Suprapubic skin (tissue), 4 donors: ENCODE data around the gene AFG1L. TPM values are rescaled to one million over a fixed set of nuclear protein-coding genes. Genes with fewer than 3 reads are reported as not detected.

Experiments
- DNase-seq, 2 donors: peaks; one replicate each; pipeline ENCODE4 v3.0.0-alpha.2; 2019; ENCODE audit warnings: low spot score in 2 of 2
- H3K27ac ChIP-seq: fragments of 200-600 bp; sonication (generic); one replicate; pipeline ENCODE4 v1.5.1; 2019
- H3K27me3 ChIP-seq: fragments of 200-600 bp; sonication (generic); one replicate; pipeline ENCODE4 v1.5.1; 2019
- H3K36me3 ChIP-seq: fragments of 200-600 bp; sonication (generic); one replicate; pipeline ENCODE4 v1.5.1; 2019
- H3K4me1 ChIP-seq: fragments of 200-600 bp; sonication (generic); one replicate; pipeline ENCODE4 v1.5.1; 2019
- H3K4me3 ChIP-seq: fragments of 200-600 bp; sonication (generic); one replicate; pipeline ENCODE4 v1.5.1; 2019; ENCODE audit warnings: mild to moderate bottlenecking
- H3K9me3 ChIP-seq: fragments of 200-600 bp; sonication (generic); one replicate; pipeline ENCODE4 v1.5.1; 2019
- EP300 ChIP-seq: sonication (generic); formaldehyde crosslinking; IDR thresholded peaks from one replicate; pipeline ENCODE4 v1.6.1; 2017; ENCODE audit warnings: antibody characterized with exemption
- POLR2A ChIP-seq, 2 donors: fragments of 450-650 bp; IDR thresholded peaks; one replicate each; pipeline ENCODE4 v1.6.1; 2017; ENCODE audit warnings: antibody characterized with exemption in 2 of 2, mild to moderate bottlenecking in 2 of 2, moderate library complexity in 2 of 2
- POLR2AphosphoS5 ChIP-seq, 3 donors: sonication (generic); formaldehyde crosslinking; IDR thresholded peaks; one replicate each; pipeline ENCODE4 v1.6.1; 2017; ENCODE audit warnings: antibody characterized with exemption in 3 of 3
- WGBS: methylation state at CpG from one replicate; pipeline ENCODE4 v1.1.5; 2018; 5-methylcytosine and 5-hydroxymethylcytosine counted together
- total RNA-seq, 4 donors: library from RNA; depleted of rRNA; stranded (reverse); fragments of >200 nt; gene quantifications; one replicate each; pipeline ENCODE4 v1.1.0, GENCODE V29; 2016
- TF ChIP-seq, protein P1 (sequence below), 2 donors: fragments of 200-600 bp in 1 of 2; fragments of 450-650 bp in 1 of 2; sonication (generic) in 1 of 2; IDR thresholded peaks; one replicate each; pipeline ENCODE4 v1.5.1; 2016 to 2019; ENCODE audit warnings: antibody characterized with exemption in 2 of 2, mild to moderate bottlenecking in 1 of 2, moderate library complexity in 1 of 2

The AFG1L gene
- total RNA-seq, 4 donors from 2014 or later, result 1.3 to 7.4 (median 3.0) TPM

DNA sequence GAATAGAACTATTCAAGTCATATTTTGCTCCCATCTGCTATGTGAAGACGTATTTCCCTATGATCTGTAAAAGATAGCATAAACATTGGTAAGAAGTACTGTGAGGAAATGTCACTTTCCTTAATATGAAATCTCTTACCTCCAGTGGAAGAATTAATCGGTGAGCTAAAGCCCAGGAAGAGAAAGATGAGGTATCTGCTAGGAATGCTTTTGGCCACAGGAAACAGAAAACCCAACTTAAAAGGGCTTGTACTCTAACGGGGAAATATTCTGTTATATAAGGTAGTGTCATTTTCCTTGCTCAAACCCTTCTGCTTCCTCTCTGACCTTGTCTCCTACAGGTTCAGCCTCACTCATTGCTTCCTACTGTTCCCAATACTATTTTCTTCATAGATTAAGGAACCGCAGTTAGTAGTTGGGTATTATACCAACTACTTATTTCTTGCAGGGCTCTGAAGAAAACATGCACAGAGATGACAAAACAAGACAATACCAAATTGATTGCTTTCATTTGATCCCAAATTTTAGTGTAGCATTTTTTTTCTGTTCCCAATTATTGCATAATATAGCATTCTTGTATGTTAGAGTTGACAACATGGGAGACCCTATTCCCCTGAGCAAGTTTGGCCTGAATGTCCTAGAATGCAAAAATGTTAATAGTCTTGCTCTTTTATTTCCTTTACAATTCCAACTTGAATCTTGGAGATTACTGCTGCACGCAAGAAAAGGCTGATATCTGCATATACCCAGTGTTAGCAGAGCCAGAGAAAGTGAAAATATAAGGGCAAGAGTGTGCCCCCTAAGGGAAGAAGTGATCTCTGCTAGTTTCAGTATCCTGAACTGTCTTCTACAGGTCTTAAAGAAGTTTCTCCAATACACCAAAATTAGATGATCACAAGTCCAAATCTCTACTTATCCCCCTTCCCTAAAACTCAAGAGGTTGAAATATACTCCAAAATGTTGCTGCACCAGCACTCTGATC is 65.3 kb downstream of the AFG1L start:
- H3K4me3 ChIP-seq, result no peak overlapping the region
- no peak for DNase-seq
- H3K27ac ChIP-seq, result no peak overlapping the region
- H3K27me3 ChIP-seq, result no peaks in the 10 kb centered on the region
- 87% methylated on average over 5 of the region's 5 CpGs for WGBS
- H3K36me3 ChIP-seq, result no peaks in the 10 kb centered on the region
- no peak for TF ChIP-seq POLR2AphosphoS5 (IDR thresholded peaks at IDR 0.05)
- no peak for TF ChIP-seq EP300
- TF ChIP-seq POLR2A (IDR thresholded peaks at IDR 0.05), result no peak
- TF ChIP-seq, protein P1, sequence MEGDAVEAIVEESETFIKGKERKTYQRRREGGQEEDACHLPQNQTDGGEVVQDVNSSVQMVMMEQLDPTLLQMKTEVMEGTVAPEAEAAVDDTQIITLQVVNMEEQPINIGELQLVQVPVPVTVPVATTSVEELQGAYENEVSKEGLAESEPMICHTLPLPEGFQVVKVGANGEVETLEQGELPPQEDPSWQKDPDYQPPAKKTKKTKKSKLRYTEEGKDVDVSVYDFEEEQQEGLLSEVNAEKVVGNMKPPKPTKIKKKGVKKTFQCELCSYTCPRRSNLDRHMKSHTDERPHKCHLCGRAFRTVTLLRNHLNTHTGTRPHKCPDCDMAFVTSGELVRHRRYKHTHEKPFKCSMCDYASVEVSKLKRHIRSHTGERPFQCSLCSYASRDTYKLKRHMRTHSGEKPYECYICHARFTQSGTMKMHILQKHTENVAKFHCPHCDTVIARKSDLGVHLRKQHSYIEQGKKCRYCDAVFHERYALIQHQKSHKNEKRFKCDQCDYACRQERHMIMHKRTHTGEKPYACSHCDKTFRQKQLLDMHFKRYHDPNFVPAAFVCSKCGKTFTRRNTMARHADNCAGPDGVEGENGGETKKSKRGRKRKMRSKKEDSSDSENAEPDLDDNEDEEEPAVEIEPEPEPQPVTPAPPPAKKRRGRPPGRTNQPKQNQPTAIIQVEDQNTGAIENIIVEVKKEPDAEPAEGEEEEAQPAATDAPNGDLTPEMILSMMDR (IDR thresholded peaks at IDR 0.05), result no peak
- no peaks in the 10 kb centered on the region for H3K4me1 ChIP-seq
- H3K9me3 ChIP-seq, result no peaks in the 10 kb centered on the region

DNA sequence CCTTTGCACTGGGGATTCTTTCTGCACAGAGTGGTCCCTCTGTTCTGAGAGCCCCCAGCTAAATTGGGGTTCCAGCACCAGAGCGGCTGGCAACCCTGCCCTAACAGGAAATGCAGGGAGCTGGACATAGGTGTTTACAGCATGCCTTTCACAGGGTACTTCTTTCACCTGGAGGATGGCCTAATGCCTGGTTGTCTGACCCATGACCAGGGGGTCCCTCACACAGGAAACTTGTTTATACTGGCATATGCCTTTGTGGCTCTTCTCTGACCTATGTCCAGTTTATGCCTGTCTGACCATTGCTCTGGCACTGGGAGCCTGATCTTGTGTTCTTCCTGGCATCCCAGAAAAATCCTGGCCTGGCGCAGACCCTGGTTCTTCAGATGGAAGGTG is 66.1 kb downstream of the AFG1L start:
- TF ChIP-seq, protein P1 (IDR thresholded peaks at IDR 0.05), result no peak
- TF ChIP-seq EP300 (no peak), POLR2A (IDR thresholded peaks at IDR 0.05) (no peak)
- no peak overlapping the region for H3K4me3 ChIP-seq
- H3K9me3 ChIP-seq, result no peaks in the 10 kb centered on the region
- no peaks in the 10 kb centered on the region for H3K27me3 ChIP-seq
- no peak overlapping the region for H3K27ac ChIP-seq
- no peaks in the 10 kb centered on the region for H3K4me1 ChIP-seq
- no peaks in the 10 kb centered on the region for H3K36me3 ChIP-seq
- WGBS, result 86% methylated on average over 2 of the region's 2 CpGs
- DNase-seq, result no peak

DNA sequence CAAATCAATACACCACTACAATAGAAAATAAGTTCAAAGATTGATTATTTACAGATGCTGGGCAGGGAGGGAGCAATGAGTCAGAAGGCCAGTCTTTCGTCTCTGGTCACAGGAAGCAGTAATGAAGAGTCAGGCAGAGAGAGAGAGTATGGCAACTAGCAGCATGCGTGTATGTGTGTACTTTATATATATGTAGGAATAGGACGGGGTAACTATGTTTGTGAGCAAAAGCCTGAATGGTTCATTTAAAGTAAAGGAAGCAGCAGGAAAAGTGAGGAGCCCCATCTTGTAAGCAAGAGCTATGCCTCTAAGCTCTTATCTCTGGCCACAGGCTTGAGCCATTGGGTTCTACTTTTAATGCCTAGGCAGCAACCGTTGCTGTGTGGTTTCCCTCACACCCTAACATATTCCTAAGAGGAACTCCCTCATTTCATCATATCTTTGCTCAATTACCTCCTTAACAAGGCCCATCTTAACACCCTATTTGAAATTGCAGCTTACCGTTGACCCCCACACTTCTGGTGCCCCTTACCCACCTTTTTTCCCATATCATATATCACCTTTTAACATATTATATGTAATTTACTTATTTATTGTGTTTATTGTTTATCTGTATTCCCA is 66.6 kb downstream of the AFG1L start:
- no peak overlapping the region for H3K4me3 ChIP-seq
- H3K36me3 ChIP-seq, result no peaks in the 10 kb centered on the region
- no peaks in the 10 kb centered on the region for H3K9me3 ChIP-seq
- no peak for DNase-seq
- TF ChIP-seq EP300 (no peak), POLR2A (IDR thresholded peaks at IDR 0.05) (no peak), POLR2AphosphoS5 (IDR thresholded peaks at IDR 0.05) (no peak)
- TF ChIP-seq, protein P1 (IDR thresholded peaks at IDR 0.05), result no peak
- no peaks in the 10 kb centered on the region for H3K4me1 ChIP-seq
- H3K27ac ChIP-seq, result no peak overlapping the region
- no peaks in the 10 kb centered on the region for H3K27me3 ChIP-seq
- 81% methylated on average over 5 of the region's 5 CpGs for WGBS

DNA sequence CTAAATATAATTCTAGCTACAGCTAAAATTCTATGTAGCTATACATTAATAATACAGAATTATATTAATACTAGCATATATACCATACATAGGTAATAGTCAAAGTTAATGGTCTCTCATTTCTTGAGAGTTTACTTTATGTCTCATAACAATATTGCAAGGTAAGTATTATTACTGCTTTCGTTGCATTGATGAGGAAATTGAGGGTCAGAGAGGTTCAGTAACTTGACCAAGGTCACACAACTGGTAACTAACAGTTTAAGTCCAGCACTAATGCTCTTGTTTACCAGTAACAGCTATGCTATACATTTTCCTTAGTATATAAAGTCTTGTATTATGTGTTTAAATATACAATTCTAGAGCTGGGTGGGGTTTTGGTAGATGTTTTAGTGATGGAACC is 67.6 kb downstream of the AFG1L start:
- no peaks in the 10 kb centered on the region for H3K9me3 ChIP-seq
- WGBS, result 97% methylated on average over 1 of the region's 1 CpG

More for the DNA sequence above, 67.6 kb downstream of the AFG1L start:
- Histone ChIP-seq H3K4me3 (no peak overlapping the region), H3K27me3 (no peaks in the 10 kb centered on the region), H3K4me1 (no peaks in the 10 kb centered on the region), H3K36me3 (no peaks in the 10 kb centered on the region), H3K27ac (no peak overlapping the region)
- TF ChIP-seq POLR2A (IDR thresholded peaks at IDR 0.05), result no peak
- TF ChIP-seq POLR2AphosphoS5 (IDR thresholded peaks at IDR 0.05), result no peak
- TF ChIP-seq, protein P1 (IDR thresholded peaks at IDR 0.05), result no peak
- TF ChIP-seq EP300, result no peak
- no peak for DNase-seq
